CD8-positive, alpha-beta memory T cell (primary cell): ENCODE measurements around the gene CCL5. TPM values are rescaled to one million over a fixed set of nuclear protein-coding genes. Genes with fewer than 3 reads are reported as not detected.

Experiments used
- CTCF ChIA-PET: fragments of 350-600 bp; sonication (Branson Sonifier 250); formaldehyde crosslinking; loops from one replicate; lab custom pipeline; 2021; ENCODE audit warnings: antibody characterized with exemption; lab: Charles Lee
- POLR2A ChIA-PET: fragments of 350-600 bp; sonication (Branson Sonifier 250); formaldehyde crosslinking; loops from one replicate; lab custom pipeline; 2021; ENCODE audit warnings: antibody characterized with exemption; lab: Charles Lee
- DNase-seq, 5 donors: peaks; one replicate each; pipeline versions ENCODE4 v3.0.0 to v3.0.0-alpha.2; 2020 to 2022; ENCODE audit warnings: mixed read lengths in 1 of 5
- H3K27ac ChIP-seq: one replicate; pipeline ENCODE4 v1.7.0; 2013; ENCODE audit warnings: low read depth, mild to moderate bottlenecking, low read length, moderate library complexity
- H3K27me3 ChIP-seq: 2 replicates; pipeline ENCODE4 v1.7.0; 2013; ENCODE audit warnings: low read length, mild to moderate bottlenecking; ENCODE audit not compliant: insufficient read depth, poor library complexity, severe bottlenecking
- H3K36me3 ChIP-seq: 2 replicates; pipeline ENCODE4 v1.7.0; 2013; ENCODE audit warnings: mild to moderate bottlenecking, low read length, moderate library complexity; ENCODE audit not compliant: insufficient read depth
- H3K4me1 ChIP-seq: 2 replicates; pipeline ENCODE4 v1.7.0; 2013; ENCODE audit warnings: mild to moderate bottlenecking, low read length, moderate library complexity; ENCODE audit not compliant: insufficient read depth
- H3K4me3 ChIP-seq: 2 replicates; pipeline ENCODE4 v1.7.0; 2013; ENCODE audit warnings: mild to moderate bottlenecking, low read length
- H3K9me3 ChIP-seq: 2 replicates; pipeline ENCODE4 v1.7.0; 2013; ENCODE audit warnings: mild to moderate bottlenecking, low read length
- H3K27ac Mint-ChIP-seq, 8 donors: one replicate each; pipeline ENCODE4 v1.8.0; 2020 to 2021; ENCODE audit warnings: mixed read lengths in 8 of 8, mild to moderate bottlenecking in 6 of 8, inconsistent platforms in 3 of 8, moderate library complexity in 3 of 8
- H3K27me3 Mint-ChIP-seq, 2 donors: one replicate each; pipeline ENCODE4 v1.8.0; 2020 to 2021; ENCODE audit warnings: mixed read lengths in 2 of 2, mild to moderate bottlenecking in 1 of 2, moderate library complexity in 1 of 2
- H3K36me3 Mint-ChIP-seq, 3 donors: one replicate each; pipeline ENCODE4 v1.8.0; 2020 to 2021; ENCODE audit warnings: mixed read lengths in 3 of 3, inconsistent platforms in 1 of 3, mild to moderate bottlenecking in 1 of 3
- H3K4me1 Mint-ChIP-seq, 3 donors: one replicate each; pipeline ENCODE4 v1.8.0; 2020 to 2021; ENCODE audit warnings: mixed read lengths in 3 of 3, inconsistent platforms in 1 of 3, mild to moderate bottlenecking in 1 of 3
- H3K4me3 Mint-ChIP-seq, 7 donors: one replicate each; pipeline ENCODE4 v1.8.0; 2020 to 2021; ENCODE audit warnings: mixed read lengths in 7 of 7, mild to moderate bottlenecking in 6 of 7, moderate library complexity in 4 of 7, inconsistent platforms in 2 of 7
- H3K9me3 Mint-ChIP-seq, 5 donors: one replicate each; pipeline ENCODE4 v1.8.0; 2020 to 2022; ENCODE audit warnings: mixed read lengths in 5 of 5, mild to moderate bottlenecking in 3 of 5, moderate library complexity in 2 of 5, inconsistent platforms in 1 of 5
- polyA plus RNA-seq: library from polyadenylated mRNA; unstranded; fragments of 300-500 nt; fragmentation: Illumina TruSeq; gene quantifications from one replicate; pipeline ENCODE4 v1.2.3, GENCODE V29; 2021
- total RNA-seq, 2 experiments: library from RNA; stranded (reverse); gene quantifications; one replicate each; pipeline ENCODE4 v1.2.3, GENCODE V29; 2021

The CCL5 gene
- total and polyA plus RNA-seq, 3 experiments from 2014 or later: 580 to 2,769 (median 591) TPM

DNA sequence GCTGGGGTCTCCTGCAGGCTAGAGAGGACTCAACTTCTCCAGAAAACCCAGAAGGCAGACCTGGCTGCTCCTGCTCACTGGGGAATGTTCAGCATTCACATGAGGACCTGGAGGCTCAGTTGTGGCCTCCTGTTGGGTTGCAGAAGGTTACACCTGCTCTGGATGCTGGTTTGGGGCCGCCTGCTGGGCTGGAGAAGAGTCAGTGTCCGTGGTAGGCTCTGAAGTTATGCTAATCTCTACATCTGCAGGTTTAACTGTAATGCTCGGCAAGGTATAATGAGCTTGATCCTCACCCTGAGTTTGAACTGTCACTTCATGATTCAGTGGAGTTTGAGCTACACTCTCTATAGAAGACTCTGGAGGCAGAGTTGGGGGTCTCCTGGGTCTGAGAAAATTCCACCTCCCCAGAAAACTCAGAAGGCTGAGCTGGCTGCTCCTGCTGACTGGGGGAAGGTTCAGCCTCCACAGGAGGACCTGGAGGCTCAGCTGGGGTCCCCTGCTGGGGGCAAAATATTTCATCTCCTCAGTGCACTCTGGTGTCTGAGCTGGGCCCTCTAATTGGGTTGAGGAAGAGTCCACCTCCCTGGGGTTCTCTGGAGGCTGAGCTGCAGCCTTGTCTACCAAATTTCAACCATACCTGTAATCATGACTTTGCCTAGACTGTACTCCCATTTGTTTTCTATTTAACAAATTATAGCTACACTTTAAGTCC is 26.9 kb upstream of the CCL5 start:
- H3K27ac ChIP-seq: no peak overlapping the region

DNA sequence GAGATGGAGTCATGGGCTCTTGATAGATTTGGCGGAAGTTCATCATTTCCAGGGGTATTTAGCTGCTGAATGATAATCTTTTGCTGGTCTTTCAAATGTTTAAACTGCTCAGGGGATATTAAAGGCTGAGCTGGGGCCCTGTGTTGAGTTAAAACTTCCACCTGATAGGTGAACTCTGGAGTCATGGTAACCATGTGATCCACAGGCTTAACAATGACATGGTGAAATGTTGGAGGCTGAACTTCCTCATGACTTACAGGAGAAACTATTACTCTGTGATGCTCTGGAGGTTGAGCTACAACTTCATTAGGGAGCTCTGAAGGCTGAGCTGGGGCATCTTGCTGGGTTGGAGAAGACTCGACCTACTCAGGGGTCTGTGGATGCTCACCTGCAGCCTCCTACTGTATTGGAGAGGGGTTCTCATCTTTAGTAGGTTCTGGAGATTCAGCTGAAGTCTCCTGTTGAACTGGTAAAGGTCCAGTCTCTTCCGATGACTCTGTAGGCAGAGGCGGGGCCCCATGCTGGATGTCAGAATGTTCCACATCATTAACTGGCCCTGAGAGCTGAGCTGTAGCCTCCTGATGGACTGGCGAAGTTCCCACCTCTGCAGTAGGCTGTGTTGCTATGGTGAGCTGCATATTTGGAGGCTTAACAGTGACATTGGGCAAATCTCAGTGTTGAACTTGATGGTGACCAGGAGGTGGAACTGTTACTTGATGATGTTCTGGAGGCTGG is 26.2 kb upstream of the CCL5 start:
- Histone ChIP-seq H3K9me3 (no peaks in the 10 kb centered on the region), H3K27me3 (no peaks in the 10 kb centered on the region), H3K4me1 (peaks cover 15% of the 10 kb centered on the region), H3K27ac (no peak overlapping the region), H3K36me3 (no peaks in the 10 kb centered on the region), H3K4me3 (no peak overlapping the region)
- no peak for DNase-seq
- Mint-ChIP-seq H3K4me1 (peaks cover 62 to 94% (median 78%) of the 10 kb centered on the region in 3 donors), H3K9me3 (no peaks in the 10 kb centered on the region), H3K27ac (peak overlapping the region in 4 of 8 donors; percentile 38 to 66 (median 63)), H3K36me3 (peaks cover 3 to 15% (median 5%) of the 10 kb centered on the region in 3 donors), H3K27me3 (no peaks in the 10 kb centered on the region), H3K4me3 (peak overlapping the region in 2 of 7 donors; percentile 9 to 43)
- ChIA-PET POLR2A (interaction anchor here (0.6 to 1.3 kb wide), 5 partner anchors 10 to 35 kb away, joined by 3 to 8 read pairs (median 3); no protein-coding TSS in a partner anchor), CTCF (interaction anchor here (0.7 to 4.3 kb wide), 7 partner anchors 10 to 42 kb away, joined by 3 to 32 read pairs (median 5); partner anchors contain the start of gene CCL5)

More for the DNA sequence above, 26.9 kb upstream of the CCL5 start:
- peaks cover 8% of the 10 kb centered on the region for H3K4me1 ChIP-seq
- ChIA-PET CTCF (interaction anchor here (0.7 to 4.3 kb wide), 15 partner anchors 8 to 143 kb away, joined by 3 to 32 read pairs (median 3); partner anchors contain the start of gene CCL5), POLR2A (interaction anchor here (1.2 to 1.3 kb wide), 3 partner anchors 11 to 36 kb away, joined by 3 to 8 read pairs (median 3); no protein-coding TSS in a partner anchor)
- H3K36me3 ChIP-seq: no peaks in the 10 kb centered on the region
- H3K27ac Mint-ChIP-seq: peak overlapping the region in 4 of 8 donors; percentile 38 to 66 (median 54)
- H3K4me3 ChIP-seq: no peak overlapping the region
- no peaks in the 10 kb centered on the region for H3K9me3 ChIP-seq
- no peaks in the 10 kb centered on the region for H3K27me3 ChIP-seq
- no peaks in the 10 kb centered on the region for H3K9me3 Mint-ChIP-seq
- H3K4me3 Mint-ChIP-seq: peak overlapping the region in 3 of 7 donors; percentile 9 to 43 (median 27)
- H3K27me3 Mint-ChIP-seq: no peaks in the 10 kb centered on the region
- DNase-seq: peak in 1 of 5 donors; percentile 60
- H3K4me1 Mint-ChIP-seq: peaks cover 64 to 92% (median 76%) of the 10 kb centered on the region in 3 donors
- H3K36me3 Mint-ChIP-seq: peaks cover 4 to 15% (median 8%) of the 10 kb centered on the region in 3 donors

DNA sequence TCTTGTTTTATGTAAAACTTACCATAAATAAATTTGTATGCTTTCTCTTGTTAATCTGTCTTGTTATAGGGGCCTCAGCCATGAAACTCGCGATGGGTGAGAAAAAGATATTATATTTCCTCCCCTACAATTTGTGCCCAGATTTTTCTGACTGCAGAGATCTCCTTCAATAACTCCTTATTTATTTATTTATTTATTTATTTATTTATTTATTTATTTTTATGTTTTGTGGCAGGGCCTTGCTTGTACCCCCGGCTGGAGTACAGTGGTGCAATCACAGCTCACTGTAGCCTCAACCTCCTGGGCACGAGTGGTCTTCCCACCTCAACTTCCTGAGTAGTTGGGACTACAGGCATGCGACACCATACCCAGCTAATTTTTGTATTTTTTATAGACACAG is 23.3 kb upstream of the CCL5 start:
- peaks cover 72 to 98% (median 82%) of the 10 kb centered on the region in 3 donors for H3K4me1 Mint-ChIP-seq
- DNase-seq: no peak
- peak overlapping the region in 2 of 7 donors; percentile 44 for H3K4me3 Mint-ChIP-seq
- H3K36me3 Mint-ChIP-seq: peaks cover 0 to 8% (median 0%) of the 10 kb centered on the region in 3 donors
- Histone ChIP-seq H3K9me3 (no peaks in the 10 kb centered on the region), H3K27me3 (no peaks in the 10 kb centered on the region), H3K4me3 (no peak overlapping the region), H3K36me3 (no peaks in the 10 kb centered on the region), H3K4me1 (peaks cover 44% of the 10 kb centered on the region), H3K27ac (no peak overlapping the region)
- POLR2A ChIA-PET: interaction anchor here (0.7 to 2.2 kb wide), 3 partner anchors 23 to 37 kb away, joined by 3 to 6 read pairs (median 4); partner anchors contain the start of gene CCL5
- CTCF ChIA-PET: interaction anchor here (1.2 to 3.6 kb wide), 3 partner anchors 14 to 245 kb away, joined by 4 to 20 read pairs (median 17); no protein-coding TSS in a partner anchor
- no peaks in the 10 kb centered on the region for H3K27me3 Mint-ChIP-seq
- peak overlapping the region in 6 of 8 donors; percentile 6 to 82 (median 39) for H3K27ac Mint-ChIP-seq
- no peaks in the 10 kb centered on the region for H3K9me3 Mint-ChIP-seq

DNA sequence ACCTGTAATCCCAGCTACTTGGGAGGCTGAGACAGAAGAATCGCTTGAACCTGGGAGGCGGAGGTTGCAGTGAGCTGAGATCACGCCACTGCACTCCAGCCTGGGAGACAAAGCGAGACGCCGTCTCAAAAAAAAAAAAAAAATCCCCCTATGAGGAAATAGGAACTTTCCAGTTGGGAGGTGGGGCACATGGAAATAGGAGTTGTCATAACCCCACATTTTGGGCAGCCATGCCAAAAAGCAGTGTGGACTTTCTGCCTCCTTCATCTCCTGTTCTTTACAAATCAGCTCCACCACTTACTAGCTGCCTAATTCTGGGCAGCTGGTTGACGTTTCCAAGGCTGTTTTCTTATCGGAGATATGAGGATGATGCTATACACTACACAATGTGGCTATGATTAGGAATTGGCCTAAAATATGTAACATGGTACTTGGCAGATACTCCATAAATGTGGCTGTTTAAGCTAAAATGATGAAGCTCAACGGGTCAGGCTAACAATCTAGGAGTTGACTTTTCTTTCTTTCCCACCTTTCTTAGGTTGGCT is 21.5 kb upstream of the CCL5 start:
- peaks cover 58% of the 10 kb centered on the region for H3K4me1 ChIP-seq
- Mint-ChIP-seq H3K4me1 (peaks cover 65 to 94% (median 79%) of the 10 kb centered on the region in 3 donors), H3K27me3 (no peaks in the 10 kb centered on the region), H3K36me3 (peaks cover 0 to 8% (median 0%) of the 10 kb centered on the region in 3 donors), H3K4me3 (peak overlapping the region in 3 of 7 donors; percentile 16 to 74 (median 72)), H3K9me3 (no peaks in the 10 kb centered on the region), H3K27ac (peak overlapping the region in 7 of 8 donors; percentile 14 to 97 (median 92))
- no peak overlapping the region for H3K4me3 ChIP-seq
- H3K27me3 ChIP-seq: no peaks in the 10 kb centered on the region
- ChIA-PET POLR2A (interaction anchor here (0.8 to 8.2 kb wide), 6 partner anchors 12 to 93 kb away, joined by 4 to 100 read pairs (median 10); partner anchors contain the start of genes CCL5, HEATR9 and TAF15), CTCF (interaction anchor here (0.9 to 3.6 kb wide), 9 partner anchors 10 to 74 kb away, joined by 3 to 20 read pairs (median 4); no protein-coding TSS in a partner anchor)
- H3K36me3 ChIP-seq: no peaks in the 10 kb centered on the region
- no peaks in the 10 kb centered on the region for H3K9me3 ChIP-seq
- H3K27ac ChIP-seq: no peak overlapping the region
- no peak for DNase-seq

DNA sequence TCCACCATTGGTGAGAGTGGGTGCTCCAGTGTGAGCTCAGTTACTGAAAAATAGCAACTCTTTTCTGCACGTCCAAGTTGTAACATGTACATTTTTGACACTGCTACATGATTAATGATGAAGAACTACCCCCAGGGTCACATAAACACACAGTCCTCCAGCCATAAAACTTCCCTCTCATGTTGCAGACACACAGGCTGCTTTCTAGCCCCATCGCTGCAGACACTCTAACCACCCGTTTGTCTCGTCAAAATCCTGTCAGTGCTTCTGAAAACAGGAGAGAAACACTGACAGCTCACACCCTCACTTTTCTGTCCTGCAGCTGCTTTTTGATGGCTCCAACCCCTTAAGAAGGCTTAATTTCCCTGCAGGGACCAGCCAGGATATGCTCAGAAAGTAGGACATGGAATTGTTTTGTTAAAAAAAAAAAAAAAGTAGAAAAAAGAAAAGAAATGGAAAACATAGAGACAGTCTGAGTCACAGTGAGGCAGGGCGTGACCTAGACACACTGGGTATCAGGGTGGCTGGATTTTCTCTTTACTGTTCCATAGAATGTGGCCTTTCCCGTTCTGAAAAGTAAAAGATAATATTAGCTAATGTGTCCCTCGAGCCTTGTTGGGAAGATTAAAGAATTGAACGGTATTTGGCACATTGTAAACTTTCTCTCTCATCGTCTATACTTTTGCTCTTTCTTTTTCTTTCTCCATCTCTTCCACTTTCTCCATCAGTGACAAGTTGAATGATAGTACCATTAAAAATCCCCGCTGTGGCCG is 20.7 kb upstream of the CCL5 start:
- Mint-ChIP-seq H3K27me3 (no peaks in the 10 kb centered on the region), H3K27ac (peak overlapping the region; percentile 82 to 97 (median 92)), H3K4me3 (peak overlapping the region; percentile 21 to 84 (median 72)), H3K36me3 (peaks cover 0 to 8% (median 0%) of the 10 kb centered on the region in 3 donors), H3K4me1 (peaks cover 71 to 94% (median 82%) of the 10 kb centered on the region in 3 donors), H3K9me3 (no peaks in the 10 kb centered on the region)
- Histone ChIP-seq H3K4me3 (no peak overlapping the region), H3K27ac (peak overlapping the region; percentile 60), H3K36me3 (no peaks in the 10 kb centered on the region), H3K27me3 (no peaks in the 10 kb centered on the region), H3K4me1 (peaks cover 66% of the 10 kb centered on the region), H3K9me3 (no peaks in the 10 kb centered on the region)
- CTCF ChIA-PET: interaction anchor here (0.7 to 3.6 kb wide), 13 partner anchors 9 to 75 kb away, joined by 3 to 20 read pairs (median 4); partner anchors contain the start of gene CCL5
- POLR2A ChIA-PET: interaction anchor here (0.6 to 8.2 kb wide), 11 partner anchors 11 to 284 kb away, joined by 3 to 100 read pairs (median 4); partner anchors contain the start of genes CCL5 and TAF15
- peak in 3 of 5 donors; percentile 33 to 75 (median 44) for DNase-seq

DNA sequence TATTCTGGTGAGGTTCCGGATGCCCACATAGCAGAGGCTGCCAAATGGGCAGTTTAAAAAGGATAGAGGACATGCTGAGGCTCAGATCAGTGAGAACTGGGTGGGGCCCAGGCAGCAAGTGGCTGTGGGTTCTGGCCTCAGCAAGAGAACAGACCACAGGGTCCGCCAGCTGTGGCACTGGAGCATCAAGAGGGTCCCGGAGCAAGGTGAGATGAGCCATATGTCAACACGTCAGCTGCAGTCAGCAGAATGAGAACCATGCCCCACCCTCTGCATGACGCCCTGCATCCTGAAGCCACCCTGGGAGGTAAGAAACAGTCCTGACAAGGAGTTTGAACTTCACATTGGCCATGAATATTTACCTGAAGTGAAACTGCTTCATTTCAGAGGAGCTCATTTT is 20.1 kb upstream of the CCL5 start:
- POLR2A ChIA-PET: interaction anchor here (0.6 to 8.2 kb wide), 10 partner anchors 10 to 284 kb away, joined by 3 to 100 read pairs (median 4); partner anchors contain the start of gene CCL5
- Mint-ChIP-seq H3K27ac (peak overlapping the region; percentile 82 to 97 (median 92)), H3K4me3 (peak overlapping the region; percentile 21 to 84 (median 72)), H3K27me3 (no peaks in the 10 kb centered on the region), H3K36me3 (peaks cover 0 to 8% (median 0%) of the 10 kb centered on the region in 3 donors), H3K9me3 (no peaks in the 10 kb centered on the region), H3K4me1 (peaks cover 75 to 95% (median 86%) of the 10 kb centered on the region in 3 donors)
- CTCF ChIA-PET: interaction anchor here (0.7 to 3.6 kb wide), 11 partner anchors 8 to 50 kb away, joined by 3 to 20 read pairs (median 5); partner anchors contain the start of gene CCL5
- peak overlapping the region; percentile 20 for H3K4me3 ChIP-seq
- H3K4me1 ChIP-seq: peaks cover 72% of the 10 kb centered on the region
- peak overlapping the region; percentile 60 for H3K27ac ChIP-seq
- DNase-seq: peak in 3 of 5 donors; percentile 18 to 67 (median 42)
- H3K36me3 ChIP-seq: no peaks in the 10 kb centered on the region
- H3K9me3 ChIP-seq: no peaks in the 10 kb centered on the region
- H3K27me3 ChIP-seq: no peaks in the 10 kb centered on the region
